ENCODE measurements around the gene LRMDA. TPM values are rescaled to one million over a fixed set of nuclear protein-coding genes. Genes with fewer than 3 reads are reported as not detected.

Gene LRMDA
- total and polyA plus RNA-seq, 2 donors (not counting 3 experiments of a cell fraction or from before 2014, with no cell fraction given): 9.7 to 18.0 TPM

DNA sequence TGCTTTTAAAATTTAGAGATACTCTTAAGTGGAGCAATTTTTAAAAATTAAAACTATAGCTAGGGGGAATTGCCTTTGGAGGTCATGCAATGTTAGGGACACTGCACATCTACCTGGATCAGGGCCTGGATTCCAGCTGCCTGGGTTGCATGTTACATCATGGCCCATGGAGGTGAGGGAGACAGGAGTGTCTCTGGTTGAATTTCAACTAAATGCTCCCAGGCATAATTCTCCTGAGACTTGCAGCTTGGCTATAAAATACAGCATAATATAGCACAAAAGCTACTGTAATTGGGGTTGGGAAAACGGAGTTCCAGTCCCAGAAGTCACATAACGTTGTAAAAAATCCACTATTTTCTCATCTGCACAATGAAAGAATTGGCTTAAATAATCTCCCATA is 782.5 kb downstream of the LRMDA start:
- no peaks in the 10 kb centered on the region for H3K79me2 ChIP-seq (ENCODE audit: control insufficient read depth, insufficient read depth, low read length)
- FAIRE-seq (no peak), DNase-seq (ENCODE audit: low read depth, low spot score) (no peak)
- H3K4me2 ChIP-seq (ENCODE audit: insufficient read depth, low read length): no peak overlapping the region
- no peaks in the 10 kb centered on the region for H3K9me3 ChIP-seq (replicated peaks; ENCODE audit: control insufficient read depth, insufficient read depth, low read length)
- no peaks in the 10 kb centered on the region for H3K9me1 ChIP-seq (replicated peaks; ENCODE audit: control insufficient read depth, extremely low read depth, insufficient read depth, low read length)
- intact Hi-C loops (cut with micrococcal nuclease) (no loop called here), dilution Hi-C loops (cut with MboI; ENCODE audit: extremely low pct_ligation_motif_present, low sequenced_read_pairs) (no loop called here)
- no TSS peak for BruUV-seq (replicated peaks)
- H3K4me3 ChIP-seq (replicated peaks in 1 of 3; ENCODE audit: insufficient read depth in 1 of 3, low read depth in 1 of 3, low read length in 3 of 3): no peak overlapping the region
- ChIA-PET POLR2A (no interaction called here), CTCF (no interaction called here)
- H3K27me3 ChIP-seq (ENCODE audit: control insufficient read depth in 2 of 2, insufficient read depth in 2 of 2, low read length in 2 of 2): no peaks in the 10 kb centered on the region
- no peaks in the 10 kb centered on the region for H3K4me1 ChIP-seq (ENCODE audit: control insufficient read depth, extremely low read depth, insufficient read depth, low read length)
- H2AFZ ChIP-seq (ENCODE audit: low read depth, low read length): no peak overlapping the region
- no peaks in the 10 kb centered on the region for H4K20me1 ChIP-seq (replicated peaks; ENCODE audit: control insufficient read depth, extremely low read depth, insufficient read depth, low read length)
- no peak overlapping the region for H3K27ac ChIP-seq (ENCODE audit: insufficient read depth, low read depth, low read length)
- H3K36me3 ChIP-seq (ENCODE audit: control insufficient read depth in 2 of 2, extremely low read depth in 1 of 2, insufficient read depth in 2 of 2, low read length in 2 of 2): no peaks in the 10 kb centered on the region
- no peak overlapping the region for H3K9ac ChIP-seq (replicated peaks; ENCODE audit: extremely low read depth, insufficient read depth, low read length)
- TF ChIP-seq, protein P1, sequence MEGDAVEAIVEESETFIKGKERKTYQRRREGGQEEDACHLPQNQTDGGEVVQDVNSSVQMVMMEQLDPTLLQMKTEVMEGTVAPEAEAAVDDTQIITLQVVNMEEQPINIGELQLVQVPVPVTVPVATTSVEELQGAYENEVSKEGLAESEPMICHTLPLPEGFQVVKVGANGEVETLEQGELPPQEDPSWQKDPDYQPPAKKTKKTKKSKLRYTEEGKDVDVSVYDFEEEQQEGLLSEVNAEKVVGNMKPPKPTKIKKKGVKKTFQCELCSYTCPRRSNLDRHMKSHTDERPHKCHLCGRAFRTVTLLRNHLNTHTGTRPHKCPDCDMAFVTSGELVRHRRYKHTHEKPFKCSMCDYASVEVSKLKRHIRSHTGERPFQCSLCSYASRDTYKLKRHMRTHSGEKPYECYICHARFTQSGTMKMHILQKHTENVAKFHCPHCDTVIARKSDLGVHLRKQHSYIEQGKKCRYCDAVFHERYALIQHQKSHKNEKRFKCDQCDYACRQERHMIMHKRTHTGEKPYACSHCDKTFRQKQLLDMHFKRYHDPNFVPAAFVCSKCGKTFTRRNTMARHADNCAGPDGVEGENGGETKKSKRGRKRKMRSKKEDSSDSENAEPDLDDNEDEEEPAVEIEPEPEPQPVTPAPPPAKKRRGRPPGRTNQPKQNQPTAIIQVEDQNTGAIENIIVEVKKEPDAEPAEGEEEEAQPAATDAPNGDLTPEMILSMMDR (IDR thresholded peaks at IDR 0.05; ENCODE audit: extremely low read depth in 1 of 2, insufficient read depth in 1 of 2, low read depth in 1 of 2, low read length in 2 of 2): no peak
- TF ChIP-seq POLR2A (IDR thresholded peaks at IDR 0.05; ENCODE audit: low read depth, low read length) (no peak), MYC (IDR thresholded peaks at IDR 0.05; ENCODE audit: low read depth, low read length) (no peak), JUN (IDR thresholded peaks at IDR 0.05; ENCODE audit: borderline replicate concordance, insufficient read depth, insufficient read length, low read depth) (no peak), FOS (IDR thresholded peaks at IDR 0.05; ENCODE audit: borderline replicate concordance, insufficient read depth, low read length) (no peak), GATA2 (IDR thresholded peaks at IDR 0.05; ENCODE audit: insufficient read depth, insufficient read length, low read depth, low read length) (no peak), EZH2 (IDR thresholded peaks at IDR 0.05; ENCODE audit: borderline replicate concordance, low read depth, low read length, severe bottlenecking) (no peak), POLR2AphosphoS5 (IDR thresholded peaks at IDR 0.05; ENCODE audit: insufficient read depth, low read depth, low read length) (no peak)
- TF ChIP-seq, protein P2, sequence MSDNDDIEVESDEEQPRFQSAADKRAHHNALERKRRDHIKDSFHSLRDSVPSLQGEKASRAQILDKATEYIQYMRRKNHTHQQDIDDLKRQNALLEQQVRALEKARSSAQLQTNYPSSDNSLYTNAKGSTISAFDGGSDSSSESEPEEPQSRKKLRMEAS (IDR thresholded peaks at IDR 0.05; ENCODE audit: insufficient read depth, insufficient read length): no peak
